Adrenal gland (tissue), 5 donors: ENCODE measurements around the gene GLYR1.

ENCODE experiments used
- CTCF ChIP-seq, 6 experiments: fragments of 450-650 bp in 4 of 6; fragments of 200-600 bp in 2 of 6; sonication (generic) in 1 of 6; IDR thresholded peaks; 1 replicate in 5 of 6; 2 replicates in 1 of 6; pipeline versions ENCODE4 v1.5.1 to v1.8.0; 2016 to 2021; ENCODE audit warnings: antibody characterized with exemption in 6 of 6, mild to moderate bottlenecking in 2 of 6, moderate library complexity in 1 of 6
- POLR2A ChIP-seq, 2 donors: fragments of 450-650 bp; IDR thresholded peaks; one replicate each; pipeline ENCODE4 v1.6.1; 2017; ENCODE audit warnings: antibody characterized with exemption in 2 of 2, mild to moderate bottlenecking in 2 of 2, moderate library complexity in 1 of 2
- donor health status: DM: no; HTN: no; CAD: no.

- TF ChIP-seq POLR2A (IDR thresholded peaks at IDR 0.05) (peak; percentile 14 to 76), CTCF (IDR thresholded peaks at IDR 0.05) (no peak)
Observed at GRCh38 chr16:4801962-4802658, 45.0 kb downstream of the GLYR1 start, which contains the start of gene ROGDI.
